ENCODE measurements around the gene IGHMBP2.

Gene IGHMBP2

DNA sequence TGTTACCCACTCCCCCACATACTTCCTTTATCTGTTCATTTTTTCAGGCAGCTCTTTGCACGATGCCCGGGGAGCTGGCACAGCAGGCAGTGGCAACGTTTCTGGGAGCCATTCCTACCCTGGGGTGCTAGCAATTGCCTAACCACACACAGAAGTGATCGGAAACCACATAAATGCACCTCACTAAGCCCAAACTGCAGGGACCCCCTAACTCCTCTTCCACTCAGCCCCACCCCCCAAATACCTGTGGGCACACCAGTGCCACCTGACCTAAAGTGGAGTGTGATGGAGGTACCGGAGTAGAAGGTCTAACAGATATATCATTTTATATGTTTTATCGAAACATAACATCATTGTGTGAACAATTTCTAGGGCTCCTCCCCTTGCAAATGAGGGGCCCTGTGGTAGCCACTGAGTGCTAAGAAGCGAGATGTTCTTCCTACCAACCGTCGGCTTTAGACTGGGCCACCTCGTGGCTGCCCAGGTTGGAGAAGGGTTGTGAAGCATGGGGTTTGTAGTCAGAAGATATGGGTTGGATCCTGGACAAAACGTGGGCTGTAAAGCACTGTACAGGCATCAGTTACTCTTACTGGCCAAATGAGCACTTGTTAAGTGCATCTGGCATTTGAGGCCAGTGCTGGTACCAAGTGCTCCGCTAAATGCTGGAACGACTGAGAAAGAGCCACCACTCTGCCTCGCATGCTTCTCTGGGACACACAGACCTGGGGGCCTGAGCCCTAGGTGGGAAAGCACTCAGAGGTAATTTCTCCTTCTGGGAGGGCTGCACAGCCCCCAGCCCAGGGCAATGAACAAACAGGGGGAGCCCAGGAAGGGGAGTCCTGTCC, 74.3 kb downstream of the IGHMBP2 start:
- Histone ChIP-seq H3K4me3 (ENCODE audit: low read depth, low read length, poor library complexity, severe bottlenecking) (no peak overlapping the region), H3K4me2 (ENCODE audit: low read length) (no peak overlapping the region), H3K9ac (ENCODE audit: low read length) (no peak overlapping the region), H3K27me3 (ENCODE audit: insufficient read depth, low read length) (peaks cover 6% of the 10 kb centered on the region; the same call in 1 of the 2 replicates), H3K79me2 (ENCODE audit: insufficient read depth, low read length) (no peaks in the 10 kb centered on the region), H3K9me3 (ENCODE audit: low read length) (no peaks in the 10 kb centered on the region), H4K20me1 (ENCODE audit: insufficient read depth, low read length) (no peaks in the 10 kb centered on the region), H3F3A (ENCODE audit: insufficient read depth, low read length) (no peaks in the 10 kb centered on the region), H3K27ac (ENCODE audit: low read depth, low read length, poor library complexity, severe bottlenecking) (no peak overlapping the region), H3K4me1 (ENCODE audit: insufficient read depth, low read length, severe bottlenecking) (no peaks in the 10 kb centered on the region), H3K9me2 (ENCODE audit: low read depth, low read length) (no peaks in the 10 kb centered on the region), H2AFZ (ENCODE audit: low read length) (no peak overlapping the region), H3K36me3 (ENCODE audit: insufficient read depth, low read length) (no peaks in the 10 kb centered on the region)
- TF ChIP-seq, protein P1, sequence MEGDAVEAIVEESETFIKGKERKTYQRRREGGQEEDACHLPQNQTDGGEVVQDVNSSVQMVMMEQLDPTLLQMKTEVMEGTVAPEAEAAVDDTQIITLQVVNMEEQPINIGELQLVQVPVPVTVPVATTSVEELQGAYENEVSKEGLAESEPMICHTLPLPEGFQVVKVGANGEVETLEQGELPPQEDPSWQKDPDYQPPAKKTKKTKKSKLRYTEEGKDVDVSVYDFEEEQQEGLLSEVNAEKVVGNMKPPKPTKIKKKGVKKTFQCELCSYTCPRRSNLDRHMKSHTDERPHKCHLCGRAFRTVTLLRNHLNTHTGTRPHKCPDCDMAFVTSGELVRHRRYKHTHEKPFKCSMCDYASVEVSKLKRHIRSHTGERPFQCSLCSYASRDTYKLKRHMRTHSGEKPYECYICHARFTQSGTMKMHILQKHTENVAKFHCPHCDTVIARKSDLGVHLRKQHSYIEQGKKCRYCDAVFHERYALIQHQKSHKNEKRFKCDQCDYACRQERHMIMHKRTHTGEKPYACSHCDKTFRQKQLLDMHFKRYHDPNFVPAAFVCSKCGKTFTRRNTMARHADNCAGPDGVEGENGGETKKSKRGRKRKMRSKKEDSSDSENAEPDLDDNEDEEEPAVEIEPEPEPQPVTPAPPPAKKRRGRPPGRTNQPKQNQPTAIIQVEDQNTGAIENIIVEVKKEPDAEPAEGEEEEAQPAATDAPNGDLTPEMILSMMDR (IDR thresholded peaks at IDR 0.05; ENCODE audit: low read length) = no peak
- no peak for TF ChIP-seq EZH2 (IDR thresholded peaks at IDR 0.05; ENCODE audit: borderline replicate concordance, low read length)

DNA sequence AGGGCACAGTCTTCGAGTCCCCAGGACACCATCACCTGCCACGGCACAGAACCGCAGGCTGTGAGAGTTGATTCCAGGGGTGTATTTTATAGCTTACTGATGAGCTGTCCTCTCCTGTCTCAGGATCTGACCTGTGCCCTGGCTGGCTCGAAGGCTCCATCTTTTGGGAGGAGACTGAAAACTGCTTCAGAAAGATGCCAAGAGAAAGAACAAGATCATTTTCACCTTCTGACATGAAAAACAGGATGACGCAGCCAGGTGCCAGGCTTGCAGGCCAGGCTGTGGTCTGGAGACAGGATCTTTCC, 74.9 kb downstream of the IGHMBP2 start:
- Histone ChIP-seq H3K9me3 (ENCODE audit: low read length) (no peaks in the 10 kb centered on the region), H3K4me3 (ENCODE audit: low read depth, low read length, poor library complexity, severe bottlenecking) (no peak overlapping the region), H3K9ac (ENCODE audit: low read length) (no peak overlapping the region), H3K79me2 (ENCODE audit: insufficient read depth, low read length) (no peaks in the 10 kb centered on the region), H3K9me2 (ENCODE audit: low read depth, low read length) (no peaks in the 10 kb centered on the region), H3F3A (ENCODE audit: insufficient read depth, low read length) (no peaks in the 10 kb centered on the region), H3K27ac (ENCODE audit: low read depth, low read length, poor library complexity, severe bottlenecking) (no peak overlapping the region), H4K20me1 (ENCODE audit: insufficient read depth, low read length) (no peaks in the 10 kb centered on the region), H2AFZ (ENCODE audit: low read length) (no peak overlapping the region), H3K27me3 (ENCODE audit: insufficient read depth, low read length) (peaks cover 6% of the 10 kb centered on the region; the same call in 1 of the 2 replicates), H3K4me1 (ENCODE audit: insufficient read depth, low read length, severe bottlenecking) (no peaks in the 10 kb centered on the region), H3K36me3 (ENCODE audit: insufficient read depth, low read length) (no peaks in the 10 kb centered on the region), H3K4me2 (ENCODE audit: low read length) (no peak overlapping the region)
- no peak for TF ChIP-seq EZH2 (IDR thresholded peaks at IDR 0.05; ENCODE audit: borderline replicate concordance, low read length)
- TF ChIP-seq, protein P1 (IDR thresholded peaks at IDR 0.05; ENCODE audit: low read length) = no peak

DNA sequence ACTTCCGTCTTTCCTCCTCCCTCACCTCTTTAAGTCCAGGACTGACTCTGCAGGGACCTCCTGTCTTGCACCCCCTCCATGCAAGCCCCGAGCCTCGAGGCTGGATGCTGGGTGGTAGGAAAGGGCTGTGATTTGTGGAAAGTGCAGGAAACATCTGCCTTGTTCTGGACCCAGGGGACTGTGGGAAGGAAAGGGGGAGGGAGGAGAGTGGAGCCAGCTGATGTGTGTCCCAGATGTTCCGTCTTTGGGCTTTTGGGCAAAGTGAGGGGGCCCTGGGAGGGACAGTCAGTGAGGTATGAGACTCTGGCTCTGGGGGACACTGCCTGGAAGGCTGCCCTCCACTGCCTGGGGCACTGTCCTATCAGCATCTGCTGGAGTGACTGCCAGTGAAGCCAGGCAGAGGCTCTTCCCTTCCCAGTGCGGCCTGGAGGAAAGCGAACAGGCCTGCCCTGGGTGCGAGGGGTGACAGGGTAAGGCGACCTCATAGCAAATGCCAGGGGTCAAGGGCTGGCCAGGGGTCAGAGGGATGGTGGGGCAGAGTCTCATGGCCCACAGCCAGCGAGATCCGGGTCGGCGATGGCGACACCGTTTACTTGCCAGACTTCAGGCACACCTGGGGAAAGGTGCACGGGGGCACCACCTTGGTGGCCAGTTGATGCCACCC, 75.4 kb downstream of the IGHMBP2 start:
- Histone ChIP-seq H3K4me3 (ENCODE audit: low read depth, low read length, poor library complexity, severe bottlenecking) (no peak overlapping the region), H2AFZ (ENCODE audit: low read length) (no peak overlapping the region), H3K4me2 (ENCODE audit: low read length) (no peak overlapping the region), H3K4me1 (ENCODE audit: insufficient read depth, low read length, severe bottlenecking) (no peaks in the 10 kb centered on the region), H3F3A (ENCODE audit: insufficient read depth, low read length) (no peaks in the 10 kb centered on the region), H4K20me1 (ENCODE audit: insufficient read depth, low read length) (no peaks in the 10 kb centered on the region), H3K36me3 (ENCODE audit: insufficient read depth, low read length) (no peaks in the 10 kb centered on the region), H3K79me2 (ENCODE audit: insufficient read depth, low read length) (no peaks in the 10 kb centered on the region), H3K9me3 (ENCODE audit: low read length) (no peaks in the 10 kb centered on the region), H3K9ac (ENCODE audit: low read length) (no peak overlapping the region), H3K27ac (ENCODE audit: low read depth, low read length, poor library complexity, severe bottlenecking) (no peak overlapping the region), H3K9me2 (ENCODE audit: low read depth, low read length) (no peaks in the 10 kb centered on the region), H3K27me3 (ENCODE audit: insufficient read depth, low read length) (peaks cover 6% of the 10 kb centered on the region; the same call in 1 of the 2 replicates)
- TF ChIP-seq, protein P1 (IDR thresholded peaks at IDR 0.05; ENCODE audit: low read length) = no peak
- TF ChIP-seq EZH2 (IDR thresholded peaks at IDR 0.05; ENCODE audit: borderline replicate concordance, low read length) = no peak

Measured in OCI-LY1 (cell line).